H1 (cell line): Measurements from ENCODE around the gene CEP104. TPM values are rescaled to one million over a fixed set of nuclear protein-coding genes. Genes with fewer than 3 reads are reported as not detected.

ENCODE experiments used
- CTCF ChIA-PET: fragments of 300-600 bp; sonication (Branson Sonifier 250); formaldehyde crosslinking; loops from one replicate; lab custom pipeline; 2021; ENCODE audit not compliant: partially characterized antibody; lab: Charles Lee
- POLR2A ChIA-PET: fragments of 300-600 bp; sonication (Branson Sonifier 250); formaldehyde crosslinking; loops from one replicate; lab custom pipeline; 2021; ENCODE audit warnings: inconsistent platforms; ENCODE audit not compliant: partially characterized antibody; lab: Charles Lee
- DNase-seq, 2 experiments: peaks; one replicate each; pipeline versions ENCODE4 v3.0.0 to v3.0.0-alpha.2; 2010 to 2022; ENCODE audit warnings: low spot score in 2 of 2, low read depth in 1 of 2, mixed read lengths in 1 of 2
- FAIRE-seq: peaks from 2 replicates; lab custom pipeline; 2011; peaks lifted over from hg19 to GRCh38; lab: Jason Lieb, UNC
- H2AFZ ChIP-seq: 2 replicates; pipeline ENCODE4 v1.8.1; 2012; ENCODE audit warnings: low read length, inconsistent platforms
- H2AK5ac ChIP-seq: 2 replicates; pipeline ENCODE4 v1.6.1; 2013; ENCODE audit warnings: low read depth, low read length
- H2BK120ac ChIP-seq: replicated peaks from 2 replicates; pipeline ENCODE3; 2013; ENCODE audit warnings: low read depth, low read length, inconsistent platforms
- H2BK12ac ChIP-seq: 2 replicates; pipeline ENCODE4 v1.6.1; 2013; ENCODE audit warnings: low read depth, low read length
- H2BK15ac ChIP-seq: 2 replicates; pipeline ENCODE4 v1.6.1; 2013; ENCODE audit warnings: low read length
- H2BK20ac ChIP-seq: 2 replicates; pipeline ENCODE4 v1.6.1; 2013; ENCODE audit warnings: low read length
- H2BK5ac ChIP-seq: 2 replicates; pipeline ENCODE4 v1.6.1; 2013; ENCODE audit warnings: low read depth, low read length
- H3K14ac ChIP-seq: 2 replicates; pipeline ENCODE4 v1.6.1; 2013; ENCODE audit warnings: inconsistent platforms; ENCODE audit not compliant: insufficient read length
- H3K18ac ChIP-seq: 2 replicates; pipeline ENCODE4 v1.6.1; 2013; ENCODE audit warnings: low read length; ENCODE audit errors: extremely low read depth
- H3K23ac ChIP-seq: 2 replicates; pipeline ENCODE4 v1.6.1; 2013; ENCODE audit warnings: inconsistent platforms; ENCODE audit not compliant: insufficient read length
- H3K23me2 ChIP-seq: 2 replicates; pipeline ENCODE4 v1.6.1; 2013; ENCODE audit warnings: low read depth, low read length
- H3K27ac ChIP-seq: 2 replicates; pipeline ENCODE4 v1.6.1; 2011; ENCODE audit warnings: low read depth, low read length, inconsistent platforms
- H3K27me3 ChIP-seq, 4 experiments: replicated peaks in 1 of 4; 1 replicate in 1 of 4; 2 replicates in 3 of 4; pipeline versions ENCODE4 v1.6.1 to v1.8.1; 2011 to 2013; ENCODE audit warnings: low read length in 3 of 4, mild to moderate bottlenecking in 3 of 4, inconsistent platforms in 2 of 4, mixed read lengths in 2 of 4, moderate library complexity in 1 of 4; ENCODE audit not compliant: control insufficient read depth in 3 of 4, insufficient read depth in 3 of 4; ENCODE audit errors: extremely low read depth in 1 of 4
- H3K36me3 ChIP-seq, 4 experiments: 2 replicates each; pipeline versions ENCODE4 v1.6.1 to v1.8.1; 2011 to 2013; ENCODE audit warnings: mild to moderate bottlenecking in 4 of 4, low read length in 3 of 4, moderate library complexity in 2 of 4, control low read depth in 1 of 4, inconsistent platforms in 1 of 4; ENCODE audit not compliant: insufficient read depth in 4 of 4, control insufficient read depth in 2 of 4
- H3K4ac ChIP-seq: replicated peaks from 2 replicates; pipeline ENCODE3; 2013; ENCODE audit warnings: low read length, low read depth, mixed read lengths, inconsistent platforms; ENCODE audit not compliant: insufficient read length
- H3K4me1 ChIP-seq, 4 experiments: replicated peaks in 1 of 4; 1 replicate in 1 of 4; 2 replicates in 3 of 4; pipeline versions ENCODE4 v1.6.1 to v1.8.1; 2011 to 2013; ENCODE audit warnings: low read length in 3 of 4, inconsistent platforms in 2 of 4, mixed read lengths in 1 of 4; ENCODE audit not compliant: insufficient read depth in 4 of 4, control insufficient read depth in 3 of 4
- H3K4me2 ChIP-seq, 2 experiments: 2 replicates each; pipeline versions ENCODE4 v1.6.1 to v1.8.1; 2011 to 2013; ENCODE audit warnings: low read depth in 2 of 2, low read length in 2 of 2, control low read depth in 1 of 2, inconsistent platforms in 1 of 2, mild to moderate bottlenecking in 1 of 2; ENCODE audit not compliant: insufficient read depth in 1 of 2
- H3K4me3 ChIP-seq, 4 experiments: fragments of 200-600, 300-600 bp in 1 of 4; sonication (generic), shearing (Covaris generic), sonication (Bioruptor Twin) in 1 of 4; 2 replicates each; pipeline versions ENCODE4 v1.5.1 to v1.8.1; 2011 to 2016; ENCODE audit warnings: low read length in 4 of 4, low read depth in 3 of 4, control low read depth in 2 of 4, inconsistent platforms in 2 of 4, mild to moderate bottlenecking in 2 of 4, mixed read lengths in 1 of 4, moderate library complexity in 1 of 4; ENCODE audit not compliant: insufficient read depth in 2 of 4; ENCODE audit errors: extremely low read depth in 1 of 4
- H3K56ac ChIP-seq: replicated peaks from 2 replicates; pipeline ENCODE3; 2013; ENCODE audit warnings: low read depth, mild to moderate bottlenecking, mixed read lengths, low read length, inconsistent platforms; ENCODE audit not compliant: insufficient read length
- H3K79me1 ChIP-seq: 2 replicates; pipeline ENCODE4 v1.6.1; 2013; ENCODE audit warnings: low read depth, low read length, control low read depth
- H3K79me2 ChIP-seq, 2 experiments: 2 replicates each; pipeline versions ENCODE4 v1.6.1 to v1.8.1; 2012 to 2013; ENCODE audit warnings: low read length in 2 of 2, mild to moderate bottlenecking in 2 of 2, inconsistent platforms in 1 of 2; ENCODE audit not compliant: insufficient read depth in 2 of 2, control insufficient read depth in 1 of 2
- H3K9ac ChIP-seq, 4 experiments: replicated peaks in 1 of 4; 1 replicate in 1 of 4; 2 replicates in 3 of 4; pipeline versions ENCODE4 v1.6.1 to v1.8.1; 2011 to 2013; ENCODE audit warnings: low read depth in 3 of 4, low read length in 3 of 4, control low read depth in 2 of 4, mild to moderate bottlenecking in 2 of 4, moderate library complexity in 2 of 4, inconsistent platforms in 1 of 4; ENCODE audit errors: extremely low read depth in 1 of 4
- H3K9me3 ChIP-seq, 2 experiments: 2 replicates each; pipeline versions ENCODE4 v1.6.1 to v1.8.1; 2012 to 2013; ENCODE audit warnings: mild to moderate bottlenecking in 2 of 2, moderate library complexity in 2 of 2, control low read depth in 1 of 2, inconsistent platforms in 1 of 2, low read depth in 1 of 2, low read length in 1 of 2, mixed read lengths in 1 of 2; ENCODE audit not compliant: insufficient read depth in 2 of 2
- H4K20me1 ChIP-seq, 2 experiments: replicated peaks in 1 of 2; 2 replicates each; pipeline versions ENCODE3 to v1.8.1; 2011 to 2013; ENCODE audit warnings: inconsistent platforms in 2 of 2, low read length in 2 of 2, mild to moderate bottlenecking in 1 of 2; ENCODE audit not compliant: insufficient read depth in 2 of 2, control insufficient read depth in 1 of 2
- H4K5ac ChIP-seq: 2 replicates; pipeline ENCODE4 v1.6.1; 2013; ENCODE audit warnings: low read length, low read depth, mixed read lengths, inconsistent platforms; ENCODE audit not compliant: insufficient read length
- H4K8ac ChIP-seq: 2 replicates; pipeline ENCODE4 v1.8.0; 2013; ENCODE audit warnings: mild to moderate bottlenecking, moderate library complexity, low read length, inconsistent platforms; ENCODE audit not compliant: insufficient read depth; ENCODE audit errors: extremely low read depth
- H4K91ac ChIP-seq: replicated peaks from 2 replicates; pipeline ENCODE3; 2013; ENCODE audit warnings: low read length, mixed read lengths, inconsistent platforms; ENCODE audit not compliant: insufficient read length
- CBX5 ChIP-seq: fragments of 300-800, 300-1000 bp; sonication (generic); IDR thresholded peaks from 2 replicates; pipeline ENCODE4 v1.7.1; 2016; ENCODE audit warnings: antibody characterized with exemption, low read length, low read depth
- CEBPB ChIP-seq: IDR thresholded peaks from 2 replicates; pipeline ENCODE4 v1.6.1; 2012; ENCODE audit warnings: low read depth, low read length
- NANOG ChIP-seq: IDR thresholded peaks from 2 replicates; pipeline ENCODE4 v1.6.1; 2011; ENCODE audit warnings: low read length, low read depth, mild to moderate bottlenecking, inconsistent platforms; ENCODE audit not compliant: insufficient read depth, poor library complexity, severe bottlenecking
- PHF8 ChIP-seq: fragments of 200-600 bp; sonication (generic); conservative IDR thresholded peaks from 2 replicates; pipeline ENCODE4 v1.7.1; 2012; ENCODE audit warnings: low read depth, mild to moderate bottlenecking, inconsistent platforms, low read length, moderate library complexity
- RFX5 ChIP-seq: IDR thresholded peaks from 2 replicates; pipeline ENCODE4 v1.6.1; 2011; ENCODE audit warnings: low read depth, low read length, improper control_type of control experiment, borderline replicate concordance
- SAP30 ChIP-seq: fragments of 300-600 bp; sonication (generic); IDR thresholded peaks from 2 replicates; pipeline ENCODE4 v1.7.1; 2012; ENCODE audit warnings: low read length, moderate library complexity, mild to moderate bottlenecking, inconsistent platforms; ENCODE audit not compliant: insufficient read depth, insufficient replicate concordance
- TAF1 ChIP-seq: IDR thresholded peaks from 2 replicates; pipeline ENCODE4 v1.6.1; 2011; ENCODE audit warnings: mild to moderate bottlenecking, low read depth, low read length
- TAF7 ChIP-seq: optimal IDR thresholded peaks from 2 replicates; pipeline ENCODE3; 2011; ENCODE audit warnings: low read depth, mild to moderate bottlenecking, inconsistent platforms, low read length, moderate library complexity, borderline replicate concordance
- TEAD4 ChIP-seq: IDR thresholded peaks from 2 replicates; pipeline ENCODE4 v1.6.1; 2012; ENCODE audit warnings: low read depth, low read length, inconsistent platforms, mixed read lengths
- WGBS, 2 experiments: shearing (Covaris generic) in 1 of 2; methylation state at CpG; one replicate each; pipeline versions ENCODE4 v1.1.6 to v1.1.7; 2013 to 2015; ENCODE audit warnings: low lambda C conversion rate in 2 of 2, mixed read lengths in 2 of 2, inconsistent platforms in 1 of 2, low coverage in 1 of 2, missing lambda C conversion rate in 1 of 2; ENCODE audit not compliant: insufficient replicate concordance in 2 of 2, insufficient coverage in 1 of 2, insufficient read length in 1 of 2; ENCODE audit errors: extremely low coverage in 1 of 2, missing lambda C conversion rate in 1 of 2; 5-methylcytosine and 5-hydroxymethylcytosine counted together
- polyA plus RNA-seq, 7 experiments: library from polyadenylated mRNA; depleted of rRNA in 3 of 7; stranded (reverse) in 5 of 7; unstranded in 2 of 7; fragments of >200 nt in 5 of 7; fragments of 200-250 nt in 2 of 7; gene quantifications; 1 replicate in 5 of 7; 2 replicates in 1 of 7; 4 replicates in 1 of 7; pipeline versions ENCODE4 v1.2.1 to v1.2.3, GENCODE V29; 2011 to 2013; ENCODE audit warnings: missing spikeins in 2 of 7, mixed read lengths in 2 of 7
- total RNA-seq: library from RNA; stranded (reverse); fragmentation: NEBNext Ultra II Directional; extraction: Animal tissue kit (Norgen Biotek cat#: 25700); gene quantifications from 2 replicates; pipeline ENCODE4 v1.2.1, GENCODE V29; 2021

Gene CEP104
- total and polyA plus RNA-seq, 2 of the 8 experiments (the other 6 are each of a cell fraction or from before 2014, with no cell fraction given): 8.0 to 43.9 TPM

DNA sequence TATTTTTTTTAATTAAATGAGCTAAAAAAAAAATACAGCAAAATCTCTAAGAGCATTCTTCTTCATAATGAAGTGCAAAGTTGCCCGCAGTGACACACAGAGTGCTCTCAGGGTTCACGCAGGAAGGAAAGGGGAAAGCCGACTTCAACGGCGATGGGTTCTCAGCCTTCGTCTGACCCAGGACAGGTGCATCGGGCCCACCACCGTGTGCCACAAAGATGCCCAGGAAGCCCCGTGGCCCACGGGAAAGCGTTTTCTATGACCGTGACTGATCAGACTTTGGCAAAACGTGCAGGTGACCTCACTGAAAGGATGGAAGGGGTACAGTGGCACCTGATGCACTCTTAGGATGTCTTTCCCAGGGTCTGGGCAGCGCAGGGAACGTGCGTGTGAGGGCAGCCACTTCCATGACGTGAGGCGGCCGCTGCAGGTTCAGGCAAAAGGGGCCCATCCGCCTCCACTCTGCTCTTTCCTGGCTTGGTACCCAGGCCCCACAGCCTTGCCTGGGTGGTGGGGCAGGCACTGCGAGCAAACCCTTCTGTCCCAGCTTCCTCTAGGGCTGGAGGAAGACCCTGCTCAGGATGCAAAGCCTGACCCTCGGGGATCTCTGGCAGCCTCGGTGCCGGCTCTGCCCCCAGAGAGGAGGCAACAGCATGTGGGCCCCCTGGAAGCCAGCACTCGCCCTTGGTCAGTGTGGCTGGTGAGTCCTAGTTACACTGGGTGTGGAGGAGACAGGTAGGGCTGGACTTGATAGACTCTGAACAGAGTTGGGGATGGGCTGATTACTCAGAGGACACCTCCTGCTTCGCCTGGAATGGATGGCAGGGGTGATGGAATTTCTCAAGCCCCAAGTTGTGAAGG lies 69.0 kb downstream of the CEP104 start:
- Histone ChIP-seq H4K5ac (no peak overlapping the region), H3K4ac (no peak overlapping the region), H3K56ac (no peak overlapping the region), H3K4me2 (no peak overlapping the region), H2BK20ac (no peak overlapping the region), H3K36me3 (peaks cover 14 to 33% (median 29%) of the 10 kb centered on the region in 4 experiments), H3K27me3 (no peaks in the 10 kb centered on the region), H3K23me2 (0 out of 2 replicates have a peak, but pooled peaks cover 2% of the 10 kb centered on the region), H3K27ac (no peak overlapping the region; the same call in 1 of the 2 replicates), H3K4me1 (peaks cover 8 to 28% (median 19%) of the 10 kb centered on the region in 4 experiments), H3K79me2 (peaks cover 9 to 58% of the 10 kb centered on the region in 2 experiments), H3K23ac (no peak overlapping the region), H3K9me3 (no peaks in the 10 kb centered on the region), H4K8ac (peak overlapping the region; percentile 58; the same call in 1 of the 2 replicates), H3K9ac (no peak overlapping the region), H2BK12ac (no peak overlapping the region), H3K4me3 (no peak overlapping the region), H3K14ac (no peak overlapping the region), H2BK15ac (no peak overlapping the region), H3K79me1 (peaks cover 31% of the 10 kb centered on the region), H3K18ac (no peak overlapping the region), H4K20me1 (peaks cover 11 to 23% of the 10 kb centered on the region in 2 experiments), H2AK5ac (no peak overlapping the region), H2BK5ac (peak overlapping the region; percentile 75; the same call in 1 of the 2 replicates), H2AFZ (no peak overlapping the region), H2BK120ac (no peak overlapping the region), H4K91ac (no peak overlapping the region)
- FAIRE-seq (no peak), DNase-seq (no peak)
- TF ChIP-seq CEBPB: no peak
- no peak for TF ChIP-seq TAF7
- no peak for TF ChIP-seq TAF1
- TF ChIP-seq PHF8: no peak
- TF ChIP-seq TEAD4: no peak
- no peak for TF ChIP-seq CBX5
- no peak for TF ChIP-seq SAP30
- TF ChIP-seq RFX5: no peak
- no peak for TF ChIP-seq NANOG
- 91% methylated on average over 23 of the region's 26 CpGs; no CpG with 5 or more reads in 1 of the 2 experiments for WGBS, 2 experiments
- ChIA-PET CTCF (interaction anchor here (0.7 to 5.7 kb wide), 11 partner anchors 9 to 940 kb away, joined by 3 to 40 read pairs (median 4); partner anchors contain the start of gene LRRC47), POLR2A (interaction anchor here (1.1 to 9.8 kb wide), 5 partner anchors 10 to 61 kb away, joined by 3 to 84 read pairs (median 4); no protein-coding TSS in a partner anchor)
